ENCODE data around the gene WDR93.

Gene WDR93

GRCh38 chr15:89693091-89693490, 2.5 kb downstream of the WDR93 start:
- no peak for DNase-seq

- no peak for DNase-seq
Measured at GRCh38 chr15:89693696-89694095, 3.1 kb downstream of the WDR93 start.

- DNase-seq, result no peak
Measured at GRCh38 chr15:89695198-89695597, 4.6 kb downstream of the WDR93 start.

GRCh38 chr15:89704411-89704810, 13.8 kb downstream of the WDR93 start:
- no peak for DNase-seq

- DNase-seq, result no peak
Measured at GRCh38 chr15:89707577-89707976, 17.0 kb downstream of the WDR93 start.

- no peak for DNase-seq
Measured at GRCh38 chr15:89714775-89715174, 24.2 kb downstream of the WDR93 start.

GRCh38 chr15:89723031-89723430, 32.4 kb downstream of the WDR93 start:
- DNase-seq, result no peak

GRCh38 chr15:89724621-89725020, 34.0 kb downstream of the WDR93 start:
- no peak for DNase-seq

GRCh38 chr15:89725064-89725463, 34.5 kb downstream of the WDR93 start:
- no peak for DNase-seq

- DNase-seq, result no peak
Measured at GRCh38 chr15:89728254-89728653, 37.6 kb downstream of the WDR93 start.

GRCh38 chr15:89731275-89731674, 40.7 kb downstream of the WDR93 start:
- no peak for DNase-seq

- DNase-seq, result no peak
Measured at GRCh38 chr15:89732451-89733172, 42.0 kb downstream of the WDR93 start.

- no peak for DNase-seq
Measured at GRCh38 chr15:89735773-89736172, 45.2 kb downstream of the WDR93 start.

- peak; percentile 35 for DNase-seq
Measured at GRCh38 chr15:89740137-89740536, 49.5 kb downstream of the WDR93 start.

- no peak for DNase-seq
Measured at GRCh38 chr15:89743011-89743410, 52.4 kb downstream of the WDR93 start.

GRCh38 chr15:89743594-89743993, 53.0 kb downstream of the WDR93 start:
- no peak for DNase-seq

GRCh38 chr15:89745131-89745530, 54.5 kb downstream of the WDR93 start:
- no peak for DNase-seq

- no peak for DNase-seq
Measured at GRCh38 chr15:89745768-89746167, 55.2 kb downstream of the WDR93 start.

- DNase-seq, result no peak
Measured at GRCh38 chr15:89746386-89746780, 55.8 kb downstream of the WDR93 start.

GRCh38 chr15:89747708-89748682, 57.4 kb downstream of the WDR93 start:
- DNase-seq, result no peak

- DNase-seq, result no peak
Measured at GRCh38 chr15:89749054-89749453, 58.4 kb downstream of the WDR93 start.

- DNase-seq, result no peak
Measured at GRCh38 chr15:89749526-89749925, 58.9 kb downstream of the WDR93 start.

GRCh38 chr15:89749951-89750559, 59.4 kb downstream of the WDR93 start:
- DNase-seq, result no peak
